ENCODE results near the gene MORN1.

MORN1 gene

DNA sequence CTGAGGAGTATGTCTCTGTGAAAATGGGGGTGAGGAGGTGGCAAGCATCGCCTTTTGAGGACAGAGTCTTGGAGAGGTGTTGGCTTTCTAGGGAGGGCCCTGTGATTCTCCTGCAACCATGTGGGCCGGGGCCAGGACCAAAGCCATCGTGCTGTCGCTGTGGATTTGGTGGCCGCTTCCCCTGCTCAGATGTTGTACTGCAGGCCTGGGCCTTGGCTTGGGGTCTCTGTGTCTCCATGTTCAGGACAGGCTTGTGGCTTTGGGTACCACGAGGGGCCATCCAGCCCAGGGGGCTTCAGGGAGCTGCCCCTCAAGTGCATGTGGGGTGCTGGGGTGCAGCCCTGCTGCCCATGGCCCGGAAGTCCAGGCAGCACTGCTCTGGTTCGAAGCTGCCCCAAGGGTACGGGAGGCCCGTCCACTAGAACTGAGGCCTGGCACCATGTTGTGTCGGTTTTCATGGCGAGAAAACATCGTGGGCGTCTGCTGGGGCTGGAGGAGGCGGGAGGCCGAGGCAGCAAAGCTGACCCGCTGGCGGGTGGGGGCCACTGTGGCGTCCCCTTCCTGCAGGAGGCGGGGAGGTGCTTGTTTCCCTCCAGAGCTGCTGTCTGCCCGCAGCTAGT, 107.9 kb downstream of the MORN1 start:
- no peak for DNase-seq (ENCODE audit: low spot score)
- TF ChIP-seq, protein P1, sequence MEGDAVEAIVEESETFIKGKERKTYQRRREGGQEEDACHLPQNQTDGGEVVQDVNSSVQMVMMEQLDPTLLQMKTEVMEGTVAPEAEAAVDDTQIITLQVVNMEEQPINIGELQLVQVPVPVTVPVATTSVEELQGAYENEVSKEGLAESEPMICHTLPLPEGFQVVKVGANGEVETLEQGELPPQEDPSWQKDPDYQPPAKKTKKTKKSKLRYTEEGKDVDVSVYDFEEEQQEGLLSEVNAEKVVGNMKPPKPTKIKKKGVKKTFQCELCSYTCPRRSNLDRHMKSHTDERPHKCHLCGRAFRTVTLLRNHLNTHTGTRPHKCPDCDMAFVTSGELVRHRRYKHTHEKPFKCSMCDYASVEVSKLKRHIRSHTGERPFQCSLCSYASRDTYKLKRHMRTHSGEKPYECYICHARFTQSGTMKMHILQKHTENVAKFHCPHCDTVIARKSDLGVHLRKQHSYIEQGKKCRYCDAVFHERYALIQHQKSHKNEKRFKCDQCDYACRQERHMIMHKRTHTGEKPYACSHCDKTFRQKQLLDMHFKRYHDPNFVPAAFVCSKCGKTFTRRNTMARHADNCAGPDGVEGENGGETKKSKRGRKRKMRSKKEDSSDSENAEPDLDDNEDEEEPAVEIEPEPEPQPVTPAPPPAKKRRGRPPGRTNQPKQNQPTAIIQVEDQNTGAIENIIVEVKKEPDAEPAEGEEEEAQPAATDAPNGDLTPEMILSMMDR (conservative IDR thresholded peaks at IDR 0.05; ENCODE audit: low read depth): no peak
- peak overlapping the region; percentile 48 for H3K27ac ChIP-seq
- CTCF ChIA-PET: no interaction called here
- POLR2A ChIA-PET (ENCODE audit: low non-redundant PET): no interaction called here

DNA sequence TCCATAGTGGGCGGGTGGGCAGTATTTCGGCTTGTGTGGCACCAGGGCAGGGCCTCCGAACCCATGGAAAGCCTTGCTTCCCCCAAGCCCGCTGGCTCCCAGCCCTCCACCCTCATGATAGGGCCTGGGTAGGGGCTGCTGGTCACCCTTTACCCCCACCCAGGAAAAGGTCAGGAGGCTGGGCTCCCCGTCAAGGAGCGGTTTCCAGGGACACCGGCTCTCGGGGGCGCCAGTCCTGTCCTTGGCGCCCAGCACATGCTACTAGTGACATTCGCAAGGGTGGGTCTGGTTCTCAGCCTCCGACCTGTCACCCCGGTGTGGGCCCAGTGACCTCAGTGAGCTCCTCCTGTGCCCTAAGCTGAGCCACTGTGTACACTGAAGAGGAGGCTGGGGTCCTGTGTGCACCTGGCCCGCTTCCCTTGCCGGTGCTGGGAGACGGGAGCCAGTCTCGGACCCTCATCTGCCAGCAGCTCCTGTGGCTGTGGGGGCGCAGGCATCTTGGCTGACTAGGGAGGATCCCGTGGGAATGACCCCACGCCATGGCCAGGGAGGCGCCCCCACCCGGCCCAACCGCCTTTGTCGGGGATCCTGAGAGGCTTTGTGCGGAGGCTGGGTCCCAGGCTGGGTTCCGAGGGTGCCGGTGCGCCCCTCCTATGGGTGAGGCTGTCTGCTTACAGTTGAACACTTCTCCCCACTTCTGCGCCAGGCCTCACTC, 108.6 kb downstream of the MORN1 start:
- ChIA-PET POLR2A (ENCODE audit: low non-redundant PET) (no interaction called here), CTCF (no interaction called here)
- TF ChIP-seq, protein P1 (conservative IDR thresholded peaks at IDR 0.05; ENCODE audit: low read depth): no peak
- no peak for DNase-seq (ENCODE audit: low spot score)
- peak overlapping the region; percentile 48 for H3K27ac ChIP-seq

GRCh38 chr1:2279817-2280216, 111.5 kb downstream of the MORN1 start:
- DNase-seq (ENCODE audit: low spot score): no peak
- TF ChIP-seq, protein P1 (conservative IDR thresholded peaks at IDR 0.05; ENCODE audit: low read depth): no peak
- POLR2A ChIA-PET (ENCODE audit: low non-redundant PET): no interaction called here
- peak overlapping the region; percentile 82 for H3K27ac ChIP-seq
- CTCF ChIA-PET: interaction anchor here (0.6 kb wide), 1 partner anchor 58 kb away, joined by 3 read pairs; no protein-coding TSS in a partner anchor

GRCh38 chr1:2279210-2279639, 112.1 kb downstream of the MORN1 start:
- no peak for DNase-seq (ENCODE audit: low spot score)
- H3K27ac ChIP-seq: peak overlapping the region; percentile 82
- POLR2A ChIA-PET (ENCODE audit: low non-redundant PET): no interaction called here
- TF ChIP-seq, protein P1 (conservative IDR thresholded peaks at IDR 0.05; ENCODE audit: low read depth): no peak
- CTCF ChIA-PET: interaction anchor here (0.6 kb wide), 1 partner anchor 38 kb away, joined by 4 read pairs; no protein-coding TSS in a partner anchor

- ChIA-PET POLR2A (ENCODE audit: low non-redundant PET) (no interaction called here), CTCF (interaction anchor here (0.6 kb wide), 1 partner anchor 37 kb away, joined by 4 read pairs; no protein-coding TSS in a partner anchor)
- DNase-seq (ENCODE audit: low spot score): no peak
- TF ChIP-seq, protein P1 (conservative IDR thresholded peaks at IDR 0.05; ENCODE audit: low read depth): no peak
- peak overlapping the region; percentile 82 for H3K27ac ChIP-seq
These were observed 112.7 kb downstream of the MORN1 start for GRCh38 chr1:2278591-2279209.

- ChIA-PET CTCF (interaction anchor here (0.6 kb wide), 1 partner anchor 596 kb away, joined by 4 read pairs; no protein-coding TSS in a partner anchor), POLR2A (ENCODE audit: low non-redundant PET) (no interaction called here)
- TF ChIP-seq, protein P1 (conservative IDR thresholded peaks at IDR 0.05; ENCODE audit: low read depth): no peak
- DNase-seq (ENCODE audit: low spot score): no peak
- H3K27ac ChIP-seq: peak overlapping the region; percentile 82
These were observed 113.4 kb downstream of the MORN1 start for GRCh38 chr1:2277741-2278488.

Measured in RWPE1 (cell line).